Peyer's patch (tissue), 4 donors: Measurements from ENCODE around the gene FBXO9. TPM values are rescaled to one million over a fixed set of nuclear protein-coding genes. Genes with fewer than 3 reads are reported as not detected.

Experiments
- DNase-seq, 3 donors: peaks; one replicate each; pipeline ENCODE4 v3.0.0-alpha.2; 2017 to 2019
- H3K27ac ChIP-seq, 4 donors: fragments of 200-600 bp; sonication (generic); one replicate each; pipeline ENCODE4 v1.5.1; 2016 to 2019
- H3K27me3 ChIP-seq, 2 donors: fragments of 200-600 bp; sonication (generic); one replicate each; pipeline ENCODE4 v1.5.1; 2019
- H3K36me3 ChIP-seq, 3 donors: fragments of 200-600 bp; sonication (generic); one replicate each; pipeline ENCODE4 v1.5.1; 2016 to 2019
- H3K4me1 ChIP-seq, 4 donors: fragments of 200-600 bp; sonication (generic); one replicate each; pipeline ENCODE4 v1.5.1; 2016 to 2019
- H3K4me3 ChIP-seq, 4 donors: fragments of 200-600 bp; sonication (generic); 1 replicate in 3 of 4; 2 replicates in 1 of 4; pipeline ENCODE4 v1.5.1; 2016 to 2019; ENCODE audit warnings: mild to moderate bottlenecking in 1 of 4
- H3K9me3 ChIP-seq, 4 donors: fragments of 200-600 bp; sonication (generic); one replicate each; pipeline ENCODE4 v1.5.1; 2016 to 2019; ENCODE audit warnings: mild to moderate bottlenecking in 1 of 4
- POLR2A ChIP-seq, 2 donors: fragments of 450-650 bp; IDR thresholded peaks; one replicate each; pipeline ENCODE4 v1.5.1; 2017; ENCODE audit warnings: antibody characterized with exemption in 2 of 2, mild to moderate bottlenecking in 2 of 2, moderate library complexity in 2 of 2
- total RNA-seq, 4 donors: library from RNA; depleted of rRNA; stranded (reverse); fragments of >200 nt; gene quantifications; one replicate each; pipeline ENCODE4 v1.1.0, GENCODE V29; 2016
- TF ChIP-seq, protein P1 (sequence below), 6 experiments: fragments of 450-650 bp in 4 of 6; fragments of 200-600 bp in 2 of 6; sonication (generic) in 1 of 6; IDR thresholded peaks; one replicate each; pipeline ENCODE4 v1.5.1; 2017 to 2019; ENCODE audit warnings: antibody characterized with exemption in 6 of 6, mild to moderate bottlenecking in 3 of 6, moderate library complexity in 1 of 6

Gene FBXO9
- total RNA-seq, 4 donors from 2014 or later = 62.5 to 109 (median 76.6) TPM

DNA sequence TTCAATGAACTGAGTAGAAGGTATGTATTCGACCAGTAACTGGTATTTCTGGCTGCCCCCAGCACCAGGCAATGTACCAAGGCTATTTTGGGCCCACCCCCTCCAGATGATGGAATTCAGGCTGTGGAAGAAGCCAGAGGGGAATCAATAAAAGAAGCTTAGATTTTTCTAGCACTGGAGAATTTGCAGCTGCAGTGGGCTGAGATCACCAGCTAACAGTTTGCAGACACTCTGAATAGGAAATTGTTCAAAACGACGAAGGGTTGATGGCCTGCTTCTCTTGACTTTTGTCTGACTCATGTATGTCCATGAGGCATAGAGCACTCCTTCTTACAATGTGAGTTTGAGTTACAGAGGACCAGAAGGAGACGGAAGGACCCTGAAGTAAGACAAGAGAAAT is 32.4 kb upstream of the FBXO9 start:
- no peak overlapping the region for H3K4me3 ChIP-seq
- H3K36me3 ChIP-seq = peaks cover 0 to 62% (median 0%) of the 10 kb centered on the region in 3 donors
- H3K4me1 ChIP-seq = no peaks in the 10 kb centered on the region
- no peaks in the 10 kb centered on the region for H3K9me3 ChIP-seq
- H3K27me3 ChIP-seq = no peaks in the 10 kb centered on the region
- DNase-seq = no peak
- TF ChIP-seq, protein P1, sequence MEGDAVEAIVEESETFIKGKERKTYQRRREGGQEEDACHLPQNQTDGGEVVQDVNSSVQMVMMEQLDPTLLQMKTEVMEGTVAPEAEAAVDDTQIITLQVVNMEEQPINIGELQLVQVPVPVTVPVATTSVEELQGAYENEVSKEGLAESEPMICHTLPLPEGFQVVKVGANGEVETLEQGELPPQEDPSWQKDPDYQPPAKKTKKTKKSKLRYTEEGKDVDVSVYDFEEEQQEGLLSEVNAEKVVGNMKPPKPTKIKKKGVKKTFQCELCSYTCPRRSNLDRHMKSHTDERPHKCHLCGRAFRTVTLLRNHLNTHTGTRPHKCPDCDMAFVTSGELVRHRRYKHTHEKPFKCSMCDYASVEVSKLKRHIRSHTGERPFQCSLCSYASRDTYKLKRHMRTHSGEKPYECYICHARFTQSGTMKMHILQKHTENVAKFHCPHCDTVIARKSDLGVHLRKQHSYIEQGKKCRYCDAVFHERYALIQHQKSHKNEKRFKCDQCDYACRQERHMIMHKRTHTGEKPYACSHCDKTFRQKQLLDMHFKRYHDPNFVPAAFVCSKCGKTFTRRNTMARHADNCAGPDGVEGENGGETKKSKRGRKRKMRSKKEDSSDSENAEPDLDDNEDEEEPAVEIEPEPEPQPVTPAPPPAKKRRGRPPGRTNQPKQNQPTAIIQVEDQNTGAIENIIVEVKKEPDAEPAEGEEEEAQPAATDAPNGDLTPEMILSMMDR (IDR thresholded peaks at IDR 0.05) = no peak
- H3K27ac ChIP-seq = peak overlapping the region in 2 of 4 donors; percentile 2 to 62

DNA sequence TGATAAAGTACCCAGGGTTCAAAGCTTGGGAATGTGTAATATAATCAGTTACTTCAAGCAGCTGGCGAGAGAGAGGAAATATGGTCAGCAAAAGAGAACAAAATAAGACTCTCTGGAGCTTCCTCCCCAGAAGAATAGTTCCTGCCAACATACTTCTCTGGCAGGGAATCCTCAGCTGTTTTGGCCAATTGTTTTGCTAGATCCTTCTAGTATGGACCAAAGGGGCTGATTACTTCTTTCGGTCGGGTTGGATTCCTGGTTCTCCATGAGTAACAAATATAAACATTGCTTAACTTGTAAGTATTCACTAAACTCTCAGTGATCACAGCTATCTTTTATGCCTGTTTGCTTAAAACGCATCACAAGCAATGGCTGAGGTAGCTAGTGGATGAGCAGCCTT is 31.4 kb upstream of the FBXO9 start:
- Histone ChIP-seq H3K27ac (peak overlapping the region in 2 of 4 donors; percentile 8 to 62), H3K9me3 (no peaks in the 10 kb centered on the region), H3K36me3 (peaks cover 0 to 68% (median 0%) of the 10 kb centered on the region in 3 donors), H3K27me3 (no peaks in the 10 kb centered on the region), H3K4me1 (no peaks in the 10 kb centered on the region), H3K4me3 (no peak overlapping the region)
- TF ChIP-seq POLR2A (IDR thresholded peaks at IDR 0.05) = no peak
- TF ChIP-seq, protein P1 (IDR thresholded peaks at IDR 0.05) = no peak
- DNase-seq = no peak

DNA sequence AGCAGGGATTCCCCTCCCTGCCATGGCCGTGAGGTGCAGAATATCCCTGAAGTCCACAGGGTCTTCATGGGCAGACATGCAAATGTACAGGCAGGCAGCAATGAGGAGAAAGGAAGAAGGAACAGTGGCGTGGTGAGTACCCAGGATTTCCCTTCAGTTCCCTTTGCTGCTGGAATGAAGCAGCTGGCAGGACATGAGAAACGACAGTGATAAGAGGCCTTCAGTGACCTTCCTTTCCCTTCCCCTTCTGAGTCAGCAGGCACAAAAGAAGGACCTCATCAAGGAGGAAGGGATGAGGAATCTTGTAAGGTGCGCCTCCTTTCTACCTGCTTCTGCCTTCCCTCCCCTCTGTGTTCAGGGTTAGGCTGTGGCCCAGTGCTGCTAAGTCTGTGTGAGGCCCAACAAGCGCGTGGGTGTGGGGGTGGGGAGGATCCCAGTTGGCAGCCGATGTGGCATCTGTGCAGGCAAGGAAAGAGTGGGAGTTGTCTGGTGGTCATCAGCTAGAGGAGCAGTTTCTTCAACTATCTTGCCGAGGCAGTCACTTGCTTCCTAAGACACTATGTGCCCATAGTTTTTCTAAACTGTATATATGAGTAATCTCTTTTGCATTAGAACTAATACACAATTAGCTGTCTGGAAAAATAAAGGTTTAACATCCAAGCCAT is 29.5 kb upstream of the FBXO9 start:
- no peaks in the 10 kb centered on the region for H3K27me3 ChIP-seq
- H3K4me3 ChIP-seq = no peak overlapping the region
- H3K4me1 ChIP-seq = no peaks in the 10 kb centered on the region
- H3K9me3 ChIP-seq = no peaks in the 10 kb centered on the region
- H3K36me3 ChIP-seq = peaks cover 0 to 72% (median 0%) of the 10 kb centered on the region in 3 donors
- no peak for DNase-seq
- H3K27ac ChIP-seq = no peak overlapping the region
- TF ChIP-seq, protein P1 (IDR thresholded peaks at IDR 0.05) = no peak
- TF ChIP-seq POLR2A (IDR thresholded peaks at IDR 0.05) = no peak

DNA sequence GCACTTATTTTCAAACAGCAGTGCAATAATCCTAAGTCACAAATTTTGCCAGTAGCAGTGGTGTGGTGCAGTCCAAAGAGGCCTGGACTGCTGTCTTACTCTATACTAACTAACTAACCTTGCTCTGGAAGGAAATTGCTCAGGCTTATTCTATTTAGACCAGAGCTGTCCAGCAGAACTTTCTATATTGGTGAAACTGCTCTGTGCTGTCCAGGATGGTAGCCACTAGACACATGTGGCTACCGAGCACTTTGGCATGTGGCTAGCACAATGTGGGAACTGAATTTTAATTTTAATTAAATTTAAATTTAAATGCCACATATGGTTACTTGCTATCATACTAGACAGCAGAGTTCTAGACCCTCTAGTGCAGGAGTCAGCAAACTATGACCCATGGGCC is 27.1 kb upstream of the FBXO9 start:
- Histone ChIP-seq H3K36me3 (peaks cover 0 to 58% (median 0%) of the 10 kb centered on the region in 3 donors), H3K9me3 (no peaks in the 10 kb centered on the region), H3K4me1 (no peaks in the 10 kb centered on the region), H3K27ac (no peak overlapping the region), H3K27me3 (no peaks in the 10 kb centered on the region), H3K4me3 (no peak overlapping the region)
- DNase-seq = no peak
- TF ChIP-seq, protein P1 (IDR thresholded peaks at IDR 0.05) = no peak
- no peak for TF ChIP-seq POLR2A (IDR thresholded peaks at IDR 0.05)

DNA sequence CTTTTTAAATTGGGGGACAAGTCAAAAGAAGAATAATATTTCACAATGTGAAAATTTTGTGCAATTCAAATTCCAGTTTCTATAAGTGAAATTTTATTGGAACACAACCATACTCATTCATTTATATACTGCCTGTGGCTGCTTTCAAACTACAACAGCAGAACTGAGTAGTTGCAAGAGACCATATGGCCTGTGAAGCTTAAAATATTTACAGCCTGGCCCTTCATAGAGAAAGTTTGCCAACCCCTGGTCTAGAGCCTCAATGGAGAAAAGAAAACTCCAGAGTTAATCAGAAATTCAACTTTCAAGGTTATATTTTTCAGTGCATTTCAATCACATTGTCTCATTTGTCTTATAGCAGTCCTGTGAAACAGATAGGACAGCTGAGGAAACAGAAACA is 26.6 kb upstream of the FBXO9 start:
- Histone ChIP-seq H3K36me3 (peaks cover 0 to 57% (median 0%) of the 10 kb centered on the region in 3 donors), H3K9me3 (no peaks in the 10 kb centered on the region), H3K27me3 (no peaks in the 10 kb centered on the region), H3K4me1 (peaks cover 0 to under 1% (median 0%) of the 10 kb centered on the region in 4 donors), H3K4me3 (no peak overlapping the region), H3K27ac (no peak overlapping the region)
- DNase-seq = no peak
- TF ChIP-seq, protein P1 (IDR thresholded peaks at IDR 0.05) = no peak
- no peak for TF ChIP-seq POLR2A (IDR thresholded peaks at IDR 0.05)
